Measurements from ENCODE around the gene CCDC102B. TPM values are rescaled to one million over a fixed set of nuclear protein-coding genes. Genes with fewer than 3 reads are reported as not detected.

CCDC102B gene
- total RNA-seq, 1 experiment from 2014 or later: 0.19 TPM

GRCh38 chr18:69081846-69082245 is 284.0 kb downstream of the CCDC102B start:
- DNase-seq (ENCODE audit: low read depth): no peak

- DNase-seq (ENCODE audit: low read depth): no peak
Measured at GRCh38 chr18:69082499-69082898, 284.6 kb downstream of the CCDC102B start.

- DNase-seq (ENCODE audit: low read depth): no peak
Measured at GRCh38 chr18:69085951-69086350, 288.1 kb downstream of the CCDC102B start.

- no peak for DNase-seq (ENCODE audit: low read depth)
Measured at GRCh38 chr18:69088973-69089372, 291.1 kb downstream of the CCDC102B start.

GRCh38 chr18:69097349-69097748 is 299.5 kb downstream of the CCDC102B start:
- no peak for DNase-seq (ENCODE audit: low read depth)

GRCh38 chr18:69102959-69103358 is 305.1 kb downstream of the CCDC102B start:
- DNase-seq (ENCODE audit: low read depth): peak; percentile 11

Small RNA genes within 50 kb of the gene (small RNA-seq; reads per million reads assigned to genes)
- not detected for gene RNU6-39P

Other genes with a start within 250 kb of the CCDC102B start
- 62.2 and 73.6 TPM in 2 replicates for gene TMX3, start 83.0 kb upstream of the CCDC102B start, total RNA-seq (2014; rRNA removed; shearing (Covaris generic))

Data from HT1080 (cell line).